OCI-M2 (cell line): Measurements from ENCODE around the gene GNAO1.
"Not testable (repeated sequence)": the region's sequence is repeated elsewhere in the genome, so short reads cannot be mapped to it uniquely, and the experiment has no call there.

Source experiments
- DNase-seq: peaks from one replicate; lab custom pipeline; 2025; ENCODE audit not compliant: unreplicated experiment; lab: John Stamatoyannopoulos, UW

The GNAO1 gene

GRCh38 chr16:56387396-56387795, 196.1 kb downstream of the GNAO1 start:
- no peak for DNase-seq

DNA sequence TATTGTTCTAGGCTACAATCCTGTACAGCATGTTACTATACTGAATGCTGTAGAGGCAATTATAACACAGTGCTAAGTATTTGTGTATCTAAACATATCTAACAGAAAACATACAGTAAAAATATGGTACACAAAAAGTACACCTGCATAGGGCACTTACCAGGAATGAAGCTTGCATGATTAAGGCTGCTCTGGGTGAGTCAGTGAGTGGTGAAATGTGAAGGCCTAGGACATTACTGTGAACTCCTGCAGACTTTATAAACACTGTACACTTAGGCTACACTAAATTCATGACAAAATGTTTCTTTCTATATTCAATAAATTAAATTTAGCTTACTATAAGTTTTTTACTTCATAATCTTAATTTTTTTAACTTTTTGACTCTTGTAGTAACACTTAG, 196.9 kb downstream of the GNAO1 start:
- DNase-seq, result no peak

DNA sequence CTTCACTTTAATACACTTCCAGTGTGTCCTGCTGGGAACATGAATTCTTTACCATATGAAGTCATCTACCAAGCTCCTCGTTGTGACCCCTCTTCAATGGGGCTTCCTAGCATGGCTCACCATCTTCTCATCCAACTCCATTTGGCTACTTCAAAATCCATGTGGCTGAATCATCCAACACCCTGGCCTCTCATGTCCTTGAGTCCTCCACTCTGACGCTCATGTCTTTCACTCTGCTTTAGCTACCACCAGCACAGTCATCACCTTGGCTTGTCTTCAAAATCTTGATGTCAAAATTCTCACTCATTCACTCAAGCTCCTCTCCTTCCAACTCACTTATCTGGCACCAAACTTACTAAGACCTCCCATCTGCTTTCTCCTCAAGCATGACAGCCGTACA, 198.3 kb downstream of the GNAO1 start:
- DNase-seq, result no peak

- DNase-seq, result not testable (repeated sequence)
These were observed 205.4 kb downstream of the GNAO1 start for GRCh38 chr16:56396724-56397123.

DNA sequence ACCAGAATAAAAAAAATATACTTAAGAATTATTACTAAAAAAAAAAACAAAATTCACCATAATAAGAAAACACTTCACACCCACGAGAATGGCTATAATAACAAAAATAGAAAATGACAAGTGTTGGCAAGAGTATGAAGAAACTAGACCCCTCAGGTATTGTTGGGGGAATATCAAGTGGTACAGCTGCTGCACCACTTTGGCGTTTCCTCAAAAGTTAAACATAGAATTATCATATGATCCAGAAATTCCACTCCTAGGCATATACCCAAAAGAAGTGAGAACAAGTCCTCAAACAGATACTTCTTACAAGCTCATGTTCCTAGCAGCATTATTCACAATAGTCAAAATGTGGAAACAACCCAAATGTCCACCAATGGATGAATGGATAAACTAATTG, 207.8 kb downstream of the GNAO1 start:
- DNase-seq, result no peak

DNA sequence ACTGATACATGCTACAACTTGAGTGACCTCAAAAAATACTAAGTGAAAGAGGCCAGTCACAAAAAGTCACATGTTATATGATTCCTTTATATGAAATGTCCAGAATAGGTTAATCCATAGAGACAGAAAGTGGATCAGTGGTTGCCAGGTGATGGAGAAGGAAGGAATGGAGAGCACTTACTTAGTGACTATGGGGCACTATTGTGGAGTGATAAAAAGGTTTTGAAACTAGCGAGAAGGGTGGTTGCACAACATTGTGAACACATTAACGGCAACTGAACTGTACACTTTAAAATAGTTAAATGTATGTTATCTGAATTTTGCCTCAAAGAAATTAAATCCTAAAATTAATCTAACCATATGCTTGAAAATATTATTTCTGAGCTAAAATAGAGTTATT, 208.2 kb downstream of the GNAO1 start:
- no peak for DNase-seq

- no peak for DNase-seq
These were observed 209.2 kb downstream of the GNAO1 start for GRCh38 chr16:56400458-56400857.

DNA sequence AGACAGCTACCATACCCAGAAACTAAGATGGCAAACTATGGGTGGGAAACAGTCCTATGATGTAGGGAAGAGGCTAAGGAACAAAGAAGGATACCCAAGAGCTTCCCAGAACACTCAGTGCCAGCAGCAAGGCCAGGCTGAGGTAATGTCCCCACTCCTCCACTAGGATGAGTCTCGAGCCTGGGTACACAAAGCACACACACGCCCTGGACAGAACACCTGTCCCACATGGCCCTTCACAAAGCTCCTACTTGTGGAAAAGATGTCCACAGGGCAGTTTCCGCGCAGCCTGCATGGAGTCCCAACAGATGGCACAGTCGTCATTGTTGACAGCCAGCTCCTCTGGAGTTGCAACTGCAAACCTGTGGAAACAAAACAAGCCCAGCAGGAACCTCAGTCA, 210.2 kb downstream of the GNAO1 start:
- DNase-seq, result no peak

DNA sequence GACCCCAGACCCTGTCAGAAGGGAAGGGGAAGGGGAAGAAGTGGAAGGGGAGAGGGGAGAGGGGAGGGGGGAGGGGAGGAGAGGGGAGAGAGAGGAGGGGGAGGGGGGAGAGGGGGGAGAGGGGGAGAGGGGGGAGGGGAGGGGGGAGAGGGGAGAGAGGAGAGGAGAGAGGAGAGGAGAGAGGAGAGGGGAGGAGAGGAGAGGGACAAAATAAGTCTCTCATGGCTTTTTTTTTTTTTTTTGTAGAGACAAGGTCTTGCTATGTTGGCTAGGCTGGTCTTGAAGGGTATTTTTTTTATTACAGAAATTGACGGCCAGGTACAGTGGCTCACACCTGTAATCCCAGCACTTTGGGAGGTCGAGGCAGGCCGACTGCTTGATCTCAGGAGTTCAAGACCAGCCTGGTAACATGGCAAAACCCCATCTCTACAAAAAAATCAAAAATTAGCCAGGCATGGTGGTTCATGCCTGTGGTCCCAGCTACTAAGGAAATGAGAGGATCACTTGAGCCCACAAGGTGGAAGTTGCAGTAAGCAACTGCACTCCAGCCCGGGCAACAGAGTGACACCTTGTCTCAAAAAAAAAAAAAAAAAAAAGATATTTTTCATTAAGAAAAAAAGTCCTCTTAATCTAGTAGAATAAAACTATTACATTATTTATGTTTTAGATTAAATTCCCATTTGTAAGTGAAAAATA, 214.8 kb downstream of the GNAO1 start:
- DNase-seq, result no peak
